ENCODE data around the gene NDUFS2. TPM values are rescaled to one million over a fixed set of nuclear protein-coding genes. Genes with fewer than 3 reads are reported as not detected.

The NDUFS2 gene
- total and polyA plus RNA-seq, 9 donors: 76.2 to 140 (median 105) TPM

- Histone ChIP-seq H3K36me3 (no peaks in the 10 kb centered on the region), H3K9me3 (no peaks in the 10 kb centered on the region), H3K27ac (no peak overlapping the region), H3K27me3 (no peaks in the 10 kb centered on the region), H3K4me1 (ENCODE audit: insufficient read depth) (peaks cover 5% of the 10 kb centered on the region), H3K4me3 (no peak overlapping the region)
- no peak for TF ChIP-seq POLR2A (IDR thresholded peaks at IDR 0.05)
- TF ChIP-seq EP300 (IDR thresholded peaks at IDR 0.05): no peak
- no peak for TF ChIP-seq CTCF (IDR thresholded peaks at IDR 0.05)
- 50 to 53% (median 53%) methylated on average over 5 of the region's 5 CpGs for WGBS, 3 donors
- DNase-seq: peak in 1 of 5 donors; percentile 13
- intact Hi-C loops (cut with DNase I): no loop called here
Observed at GRCh38 chr1:161171191-161171590, 31.0 kb upstream of the NDUFS2 start.

- peak in 1 of 5 donors; percentile 29 for DNase-seq
- TF ChIP-seq CTCF (IDR thresholded peaks at IDR 0.05) (no peak), EP300 (IDR thresholded peaks at IDR 0.05) (no peak), POLR2A (IDR thresholded peaks at IDR 0.05) (no peak)
- peaks cover 9% of the 10 kb centered on the region for H3K4me1 ChIP-seq (ENCODE audit: insufficient read depth)
- no peak overlapping the region for H3K27ac ChIP-seq
- H3K4me3 ChIP-seq: no peak overlapping the region
- 65 to 76% (median 75%) methylated on average over 12 of the region's 12 CpGs for WGBS, 3 donors
- H3K27me3 ChIP-seq: no peaks in the 10 kb centered on the region
- H3K36me3 ChIP-seq: no peaks in the 10 kb centered on the region
- no peaks in the 10 kb centered on the region for H3K9me3 ChIP-seq
- intact Hi-C loops (cut with DNase I): no loop called here
Observed at GRCh38 chr1:161171696-161172095, 30.5 kb upstream of the NDUFS2 start.

DNA sequence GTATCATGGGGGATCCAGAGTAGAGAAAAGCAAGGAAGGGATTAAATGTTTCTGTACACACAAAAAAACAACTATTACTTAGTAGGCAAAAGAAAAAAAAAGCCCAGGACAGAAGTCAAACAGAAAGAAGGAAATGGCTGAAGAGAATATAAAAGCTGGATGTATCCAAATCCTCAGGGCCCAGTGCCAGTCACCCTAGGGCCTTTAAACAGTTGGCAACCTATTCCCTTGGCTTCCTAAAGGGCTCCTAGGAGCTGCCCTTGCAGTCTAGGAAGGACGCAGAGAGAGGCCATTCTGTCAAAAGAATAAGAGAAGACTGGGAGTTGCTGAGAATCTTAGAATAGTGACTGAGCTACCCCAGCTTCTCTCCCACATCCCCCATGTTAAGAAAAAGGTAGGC, 29.8 kb upstream of the NDUFS2 start:
- Histone ChIP-seq H3K27ac (no peak overlapping the region), H3K4me3 (no peak overlapping the region), H3K9me3 (no peaks in the 10 kb centered on the region), H3K4me1 (ENCODE audit: insufficient read depth) (peaks cover 9% of the 10 kb centered on the region), H3K36me3 (no peaks in the 10 kb centered on the region), H3K27me3 (no peaks in the 10 kb centered on the region)
- WGBS, 3 donors: 71 to 77% (median 73%) methylated on average over 1 of the region's 1 CpG
- no peak for TF ChIP-seq EP300 (IDR thresholded peaks at IDR 0.05)
- no peak for TF ChIP-seq POLR2A (IDR thresholded peaks at IDR 0.05)
- no peak for TF ChIP-seq CTCF (IDR thresholded peaks at IDR 0.05)
- intact Hi-C loops (cut with DNase I): no loop called here
- peak in 1 of 5 donors; percentile 19 for DNase-seq

DNA sequence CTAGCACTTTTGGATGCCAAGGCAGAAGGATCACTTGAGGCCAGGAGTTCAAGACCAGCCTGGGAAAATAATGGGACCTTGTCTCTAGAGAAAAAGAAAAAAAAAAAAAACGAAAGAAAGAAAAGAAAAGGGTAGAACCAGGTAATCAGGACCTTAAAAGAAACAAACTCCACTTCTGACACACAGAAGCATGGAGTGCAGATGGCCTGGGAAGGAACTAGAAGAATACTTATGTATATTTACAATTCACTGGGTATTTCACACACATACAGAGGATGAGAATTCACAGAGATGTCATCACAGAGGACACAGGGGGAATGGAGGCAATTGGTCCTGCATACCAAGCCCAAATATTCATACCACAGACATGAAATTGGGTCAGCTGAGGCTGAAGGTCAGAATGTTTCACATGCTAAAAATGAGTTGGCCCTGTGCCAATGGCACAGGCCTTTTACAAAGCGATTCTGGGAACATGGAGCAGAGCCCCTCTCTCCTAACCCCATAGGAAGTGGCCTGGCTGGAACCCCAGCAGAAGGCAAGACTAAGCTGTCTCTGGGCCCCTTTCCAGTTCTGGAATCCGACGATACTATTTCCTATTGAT, 29.3 kb upstream of the NDUFS2 start:
- DNase-seq: peak in 1 of 5 donors; percentile 53
- no peaks in the 10 kb centered on the region for H3K27me3 ChIP-seq
- peaks cover 6% of the 10 kb centered on the region for H3K4me1 ChIP-seq (ENCODE audit: insufficient read depth)
- TF ChIP-seq EP300 (IDR thresholded peaks at IDR 0.05): no peak
- TF ChIP-seq CTCF (IDR thresholded peaks at IDR 0.05): no peak
- H3K36me3 ChIP-seq: no peaks in the 10 kb centered on the region
- WGBS, 3 donors: 19 to 33% (median 20%) methylated on average over 4 of the region's 4 CpGs
- no peak overlapping the region for H3K27ac ChIP-seq
- H3K4me3 ChIP-seq: no peak overlapping the region
- H3K9me3 ChIP-seq: no peaks in the 10 kb centered on the region
- intact Hi-C loops (cut with DNase I): no loop called here
